HG02970 (cell line): ENCODE results near the gene RNU5B-1.

Source experiments
- ATAC-seq: cut with Tn5 transposase; IDR thresholded peaks from one replicate; pipeline ENCODE4 v1.9.1; 2021; ENCODE audit warnings: mild to moderate bottlenecking, moderate library complexity, moderate number of reproducible peaks; ENCODE audit not compliant: unreplicated experiment, low FRiP score

The RNU5B-1 gene

GRCh38 chr15:65286704-65287519, 17.6 kb upstream of the RNU5B-1 start, which contains the start of gene PARP16:
Gene PARP16, minus strand, starts transcription at chr15:65286883. Its CDS starts 457 bp downstream, at chr15:65286426.
- peak; percentile 82 for ATAC-seq

GRCh38 chr15:65287520-65287855, 17.0 kb upstream of the RNU5B-1 start:
- ATAC-seq = no peak

- ATAC-seq = no peak
Observed at GRCh38 chr15:65289261-65289854, 15.1 kb upstream of the RNU5B-1 start.

- ATAC-seq = no peak
Observed at GRCh38 chr15:65290228-65290627, 14.2 kb upstream of the RNU5B-1 start.

- no peak for ATAC-seq
Observed at GRCh38 chr15:65292938-65293518, 11.4 kb upstream of the RNU5B-1 start.

GRCh38 chr15:65298731-65299130, 5.7 kb upstream of the RNU5B-1 start:
- no peak for ATAC-seq

- ATAC-seq = no peak
Observed at GRCh38 chr15:65300924-65301441, 3.5 kb upstream of the RNU5B-1 start.

GRCh38 chr15:65302061-65302460, 2.4 kb upstream of the RNU5B-1 start:
- no peak for ATAC-seq

- ATAC-seq = no peak
Observed at GRCh38 chr15:65303687-65304380, 643 bp upstream of the RNU5B-1 start.

GRCh38 chr15:65305150-65305758, 777 bp downstream of the RNU5B-1 start:
- no peak for ATAC-seq

- ATAC-seq = no peak
Observed at GRCh38 chr15:65305776-65306175, 1.3 kb downstream of the RNU5B-1 start.

GRCh38 chr15:65306551-65306950, 2.1 kb downstream of the RNU5B-1 start:
- ATAC-seq = no peak

- no peak for ATAC-seq
Observed at GRCh38 chr15:65307978-65308377, 3.5 kb downstream of the RNU5B-1 start.

GRCh38 chr15:65309882-65310418, 5.5 kb downstream of the RNU5B-1 start:
- ATAC-seq = no peak

- ATAC-seq = no peak
Observed at GRCh38 chr15:65310431-65311137, 6.1 kb downstream of the RNU5B-1 start.

- no peak for ATAC-seq
Observed at GRCh38 chr15:65311760-65312159, 7.3 kb downstream of the RNU5B-1 start.

- no peak for ATAC-seq
Observed at GRCh38 chr15:65312400-65312916, 8.0 kb downstream of the RNU5B-1 start.

- ATAC-seq = no peak
Observed at GRCh38 chr15:65318870-65319356, 14.4 kb downstream of the RNU5B-1 start.

GRCh38 chr15:65323071-65323511, 18.6 kb downstream of the RNU5B-1 start:
- ATAC-seq = no peak
